Dedifferentiated amniotic fluid mesenchymal stem cell (primary cell): Measurements from ENCODE around the gene ASXL2.
"Not testable (repeated sequence)": the region's sequence is repeated elsewhere in the genome, so short reads cannot be mapped to it uniquely, and the experiment has no call there.

ENCODE experiments used
- DNase-seq: peaks from one replicate; pipeline ENCODE4 v3.0.0-alpha.2; 2016; ENCODE audit errors: extremely low spot score

Gene ASXL2

DNA sequence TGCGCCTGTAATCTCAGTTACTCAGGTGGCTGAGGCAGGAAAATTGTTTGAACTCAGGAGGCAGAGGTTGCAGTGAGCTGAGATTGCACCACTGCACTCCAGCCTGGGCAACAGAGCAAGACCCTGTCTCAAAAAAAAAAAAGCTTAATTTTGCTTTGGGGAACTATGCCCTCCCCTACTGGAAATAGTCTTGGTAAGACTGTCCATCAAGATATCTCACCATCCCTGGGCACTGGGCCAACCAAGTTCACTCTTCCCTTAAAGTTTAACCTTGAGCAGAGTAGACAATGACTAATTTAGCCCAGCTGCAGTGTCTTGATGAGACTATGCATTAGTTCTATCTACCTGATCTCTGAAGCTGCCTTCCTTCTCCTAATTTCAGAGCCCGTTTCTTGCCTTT is 44.7 kb downstream of the ASXL2 start:
- DNase-seq = no peak

DNA sequence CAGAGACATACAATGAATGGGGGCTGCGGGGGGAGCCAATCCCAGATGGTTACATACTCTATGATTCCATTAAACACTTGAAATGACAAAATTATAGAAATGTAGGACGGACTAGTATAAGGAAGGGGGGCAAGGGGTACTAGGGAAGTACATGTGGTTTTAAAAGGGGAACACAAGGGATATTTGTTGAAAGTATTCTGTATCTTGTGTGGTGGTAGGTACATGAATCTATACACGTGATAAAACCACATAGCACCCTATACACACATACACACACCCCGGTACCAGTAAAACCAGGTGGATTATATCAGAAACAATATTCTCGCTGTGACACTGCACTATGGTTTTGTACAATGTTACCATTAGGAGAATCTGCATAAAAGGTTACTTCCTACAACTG is 45.4 kb downstream of the ASXL2 start:
- no peak for DNase-seq

DNA sequence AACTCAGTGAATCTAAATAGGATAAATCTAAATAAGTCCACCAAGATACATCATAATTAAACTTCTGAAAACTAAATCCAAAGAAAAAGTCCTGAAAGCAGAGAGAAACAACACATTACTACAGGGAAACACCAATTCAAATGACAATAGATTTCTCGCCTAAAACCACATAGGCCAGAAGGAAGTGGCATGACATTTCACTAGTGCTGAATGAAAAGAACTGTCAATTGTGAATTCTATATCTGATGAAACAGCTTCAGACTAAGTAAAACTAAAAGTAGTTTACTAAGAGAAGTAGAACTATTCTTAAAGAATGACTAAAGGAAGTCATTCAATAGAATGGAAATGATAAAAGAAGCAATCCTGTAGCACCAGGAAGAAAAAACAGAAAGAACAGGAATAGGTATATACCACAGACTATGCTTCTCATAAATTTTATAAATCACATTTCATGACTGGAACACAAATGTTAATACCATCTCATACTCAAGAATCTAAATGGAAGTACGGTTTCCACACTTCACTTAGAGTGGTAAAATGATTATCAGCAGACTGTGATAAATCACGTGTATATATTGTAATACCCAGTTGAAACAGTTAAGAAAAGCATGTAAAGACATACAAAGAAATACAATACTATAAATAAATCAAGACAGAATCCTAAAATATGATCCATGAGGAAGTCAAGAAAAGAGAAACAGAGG is 46.4 kb downstream of the ASXL2 start:
- no peak for DNase-seq

DNA sequence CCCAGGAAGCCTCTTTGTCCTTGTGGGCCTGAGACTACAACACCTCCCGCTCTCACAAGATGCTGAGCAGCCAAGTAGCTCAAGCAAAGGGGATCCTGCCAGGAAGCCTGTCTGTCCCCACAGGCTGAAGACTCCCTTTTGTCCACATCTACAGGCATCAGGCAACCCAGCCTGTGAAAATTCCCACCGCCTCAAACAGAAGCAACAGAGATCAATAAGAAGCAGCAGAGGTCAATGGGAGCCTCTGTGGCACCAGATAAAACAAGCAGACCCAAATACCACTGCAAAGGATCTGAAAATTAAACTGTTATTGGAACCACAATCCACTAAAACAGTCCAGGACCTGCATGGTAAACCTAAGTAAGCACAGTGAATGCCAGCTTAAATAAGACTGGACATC is 48.5 kb downstream of the ASXL2 start:
- DNase-seq = no peak

DNA sequence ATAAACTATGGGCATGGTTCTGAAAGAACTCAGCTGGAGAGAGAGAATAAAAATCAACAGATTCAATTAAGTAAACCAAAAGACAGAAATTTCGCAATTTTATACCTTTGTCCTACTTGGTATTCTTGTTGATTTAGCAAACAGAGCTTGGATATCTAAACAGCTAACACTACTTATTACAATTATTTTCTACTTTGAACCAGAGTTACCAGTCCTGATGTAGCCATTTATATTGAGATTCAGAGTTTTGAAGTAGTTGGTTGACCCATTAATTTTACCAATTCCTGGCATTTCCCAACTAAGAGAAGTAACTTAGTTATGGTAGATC is 48.9 kb downstream of the ASXL2 start:
- no peak for DNase-seq

DNA sequence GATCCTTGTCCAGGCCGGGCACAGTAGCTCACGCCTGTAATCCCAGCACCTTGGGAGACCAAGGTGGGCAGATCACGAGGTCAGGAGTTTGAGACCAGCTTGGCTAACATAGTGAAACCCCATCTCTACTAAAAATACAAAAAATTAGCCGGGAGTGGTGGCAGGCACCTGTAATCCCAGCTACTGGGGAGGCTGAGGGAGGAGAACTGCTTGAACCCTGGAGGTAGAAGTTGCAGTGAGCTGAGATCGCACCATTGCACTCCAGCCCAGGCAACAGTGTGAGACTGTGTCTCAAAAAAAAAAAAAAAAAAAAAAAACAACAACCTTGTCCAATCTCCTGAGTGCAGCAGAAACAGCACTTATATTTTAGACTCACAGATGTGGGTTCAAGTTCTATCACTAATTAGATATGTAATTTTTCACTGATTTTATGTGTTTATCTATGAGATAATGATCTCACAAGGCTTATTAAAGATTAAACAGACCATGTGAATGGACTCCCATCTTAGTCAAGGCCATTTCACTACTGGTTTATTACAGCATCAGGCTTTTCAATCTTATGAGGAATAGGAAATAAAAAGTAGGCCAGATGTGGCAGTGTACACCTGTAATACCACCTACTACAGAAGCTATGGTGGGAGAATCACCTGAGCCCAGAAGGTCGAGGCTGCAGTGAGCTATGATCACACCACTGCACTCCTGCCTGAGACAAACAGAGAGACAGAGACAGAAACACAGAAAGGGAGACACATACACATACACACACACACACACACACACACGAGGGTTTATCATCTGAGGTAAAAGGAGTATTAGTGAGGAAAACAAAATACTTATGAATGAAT is 49.5 kb downstream of the ASXL2 start:
- DNase-seq = not testable (repeated sequence)

DNA sequence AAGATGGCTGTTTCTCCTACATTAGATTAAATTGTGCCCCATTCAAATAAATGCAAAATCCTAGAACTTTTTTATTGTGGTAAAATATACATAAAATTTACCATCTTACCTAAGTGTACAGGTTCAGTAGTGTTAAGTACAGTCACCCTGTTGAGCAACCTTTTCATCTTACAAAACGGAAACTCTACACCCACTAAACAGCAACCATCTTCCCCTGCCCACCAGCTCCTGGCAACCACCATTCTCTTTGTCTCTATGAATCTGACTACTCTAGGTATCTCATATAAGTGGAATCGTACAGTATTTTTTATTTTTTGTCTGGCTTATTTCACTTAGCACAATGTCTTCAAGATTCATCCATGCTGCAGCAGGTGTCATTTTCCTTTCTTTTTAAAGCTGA is 53.0 kb downstream of the ASXL2 start:
- DNase-seq = no peak

DNA sequence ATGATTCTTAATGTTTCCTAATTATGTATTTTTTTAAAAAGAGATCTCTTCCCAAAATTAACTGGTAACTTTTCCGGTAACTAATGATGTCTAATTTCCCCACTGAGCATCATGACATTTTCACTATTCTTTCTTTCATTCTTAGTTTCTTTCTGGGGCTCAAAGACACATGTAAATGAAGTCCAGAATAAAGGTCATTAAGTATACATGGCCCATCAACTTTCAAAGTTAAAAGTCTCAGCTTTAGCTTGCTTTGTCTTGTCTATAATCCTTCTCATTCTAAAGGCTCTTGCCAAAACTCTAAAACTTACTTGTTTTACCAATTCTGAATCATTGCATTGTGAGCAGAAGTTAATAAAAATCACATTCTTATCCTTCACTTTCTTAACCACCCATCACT is 53.6 kb downstream of the ASXL2 start:
- DNase-seq = no peak

DNA sequence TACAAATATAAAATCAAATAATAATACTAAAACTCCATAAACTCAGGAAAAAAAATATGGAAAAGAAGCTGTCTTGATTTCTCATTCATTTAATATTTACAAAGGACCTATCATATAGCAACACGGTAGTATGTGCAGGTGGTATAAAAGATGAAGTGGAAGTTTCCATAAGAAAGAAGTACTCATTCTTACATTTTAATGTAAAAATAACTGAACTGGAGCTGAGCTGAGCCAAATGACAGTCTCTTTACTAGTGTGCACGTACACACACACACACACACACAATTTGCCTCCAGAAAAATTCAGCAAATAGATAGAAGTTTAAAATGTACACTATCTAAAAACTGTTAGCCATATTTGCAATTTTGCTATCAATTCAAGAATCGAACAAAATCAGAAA is 54.1 kb downstream of the ASXL2 start:
- no peak for DNase-seq

DNA sequence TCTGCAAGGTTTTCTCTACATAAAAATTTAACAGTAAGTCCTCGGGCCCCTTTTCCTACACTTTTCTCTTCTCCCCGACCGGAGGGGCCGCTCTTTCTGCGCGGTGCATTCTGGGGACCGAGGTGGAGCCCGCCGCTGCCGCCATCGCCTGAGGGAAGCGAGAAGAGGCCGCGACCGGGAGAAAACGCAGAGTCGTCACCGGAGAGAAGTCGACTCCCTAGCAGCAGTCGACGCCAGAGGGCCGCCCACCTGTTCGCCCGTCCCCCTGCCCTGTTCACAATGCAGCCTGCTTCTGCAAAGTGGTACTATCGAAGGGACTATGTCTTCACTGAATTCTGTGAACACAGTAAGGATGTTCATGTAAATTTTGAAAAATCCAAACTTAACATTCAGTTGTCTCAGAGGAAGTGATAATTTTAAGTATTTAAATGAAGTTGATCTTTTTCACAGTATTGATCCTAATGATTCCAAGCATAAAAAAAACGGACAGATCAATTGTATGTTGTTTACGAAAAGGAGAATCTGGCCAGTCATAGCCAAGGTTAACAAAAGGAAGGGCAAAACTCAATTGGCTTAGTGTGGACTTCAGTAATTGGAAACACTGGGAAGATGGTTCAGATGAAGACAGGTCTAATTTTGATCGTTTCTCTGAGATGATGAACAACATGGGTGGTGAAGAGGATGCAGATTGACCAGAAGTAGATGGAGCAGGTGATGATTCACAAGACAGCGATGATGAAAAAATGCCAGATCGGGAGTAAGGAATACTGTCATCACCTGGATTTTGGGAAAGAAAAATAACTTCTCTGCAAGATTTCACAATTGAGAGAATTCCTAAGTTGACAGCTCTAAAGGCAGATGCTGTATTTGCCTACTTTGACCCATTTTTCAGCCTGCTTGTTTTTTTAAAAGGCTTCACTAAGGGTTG is 55.8 kb downstream of the ASXL2 start:
- DNase-seq = no peak

DNA sequence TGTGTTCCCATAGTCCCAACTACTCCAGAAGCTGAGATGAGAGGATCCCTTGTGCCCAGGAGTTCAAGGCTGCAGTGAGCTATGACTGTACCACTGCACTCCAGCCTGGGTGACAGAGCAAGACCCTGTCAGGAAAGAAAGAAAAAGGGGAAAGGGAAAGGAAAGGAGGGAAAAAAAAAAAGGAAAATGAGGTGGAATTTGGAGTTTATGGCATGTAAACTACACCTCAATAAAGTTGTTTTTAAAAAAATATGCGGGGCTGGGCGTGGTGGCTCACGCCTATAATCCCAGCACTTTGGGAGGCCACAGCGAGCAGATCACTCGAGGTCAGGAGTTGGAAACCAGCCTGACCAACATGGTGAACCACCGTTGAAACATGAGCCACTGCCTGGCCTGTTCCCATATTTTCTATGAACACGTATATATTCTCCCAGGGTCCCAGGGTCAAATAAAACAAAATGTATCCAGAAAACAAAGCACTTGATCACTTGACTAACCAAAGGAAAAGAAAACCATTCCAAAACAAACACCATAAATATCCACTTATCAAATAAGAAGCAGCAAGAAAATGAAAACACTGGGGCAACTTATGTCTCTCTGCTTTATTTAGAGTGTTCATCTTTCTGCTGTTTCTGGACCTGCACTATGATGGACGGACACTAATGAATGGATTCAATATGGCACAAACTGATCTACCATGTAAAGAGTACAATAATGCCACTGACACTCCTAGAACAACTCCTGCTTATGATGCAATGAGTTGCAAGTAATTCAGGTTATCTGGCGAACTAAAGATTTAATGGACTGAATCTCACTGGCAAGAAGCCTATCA is 56.8 kb downstream of the ASXL2 start:
- no peak for DNase-seq

DNA sequence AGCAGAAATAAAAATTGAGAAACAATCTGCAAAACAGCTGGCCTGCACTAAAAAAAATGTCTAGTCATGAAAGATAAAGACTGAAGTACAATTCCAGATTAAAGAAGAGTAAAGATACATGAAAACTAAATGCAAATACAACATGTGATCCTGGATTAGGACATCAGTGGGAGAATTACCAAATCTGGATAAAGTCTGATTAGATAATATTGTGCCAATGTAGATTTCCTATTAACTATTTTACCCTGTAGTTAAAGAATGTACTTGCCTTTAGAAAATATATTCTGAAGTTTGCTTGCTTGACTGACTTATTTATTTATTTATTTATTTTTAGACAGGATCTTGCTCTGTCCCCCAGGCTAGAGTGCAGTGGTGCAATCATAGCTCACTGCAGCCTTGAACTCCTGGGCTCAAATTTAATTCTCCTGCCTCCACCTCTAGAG is 58.7 kb downstream of the ASXL2 start:
- DNase-seq = no peak

DNA sequence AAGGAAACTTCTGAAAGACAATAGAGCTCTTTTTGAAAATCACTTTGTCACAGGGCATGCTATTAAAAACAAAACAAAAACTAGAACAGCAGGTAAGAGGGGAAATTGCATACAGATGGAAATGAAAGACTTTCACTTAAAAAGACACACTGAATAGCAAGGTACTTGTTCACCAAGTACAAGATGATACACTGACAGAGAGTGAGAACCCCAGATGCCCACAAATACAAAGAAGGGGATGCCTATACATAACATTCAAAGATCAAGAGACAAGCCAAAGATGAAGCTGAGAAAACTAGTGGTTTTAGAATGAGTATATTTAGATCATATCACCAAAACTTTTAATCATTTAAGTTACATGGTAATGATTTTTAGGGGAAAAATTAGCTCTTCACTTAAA is 60.7 kb downstream of the ASXL2 start:
- DNase-seq = no peak

DNA sequence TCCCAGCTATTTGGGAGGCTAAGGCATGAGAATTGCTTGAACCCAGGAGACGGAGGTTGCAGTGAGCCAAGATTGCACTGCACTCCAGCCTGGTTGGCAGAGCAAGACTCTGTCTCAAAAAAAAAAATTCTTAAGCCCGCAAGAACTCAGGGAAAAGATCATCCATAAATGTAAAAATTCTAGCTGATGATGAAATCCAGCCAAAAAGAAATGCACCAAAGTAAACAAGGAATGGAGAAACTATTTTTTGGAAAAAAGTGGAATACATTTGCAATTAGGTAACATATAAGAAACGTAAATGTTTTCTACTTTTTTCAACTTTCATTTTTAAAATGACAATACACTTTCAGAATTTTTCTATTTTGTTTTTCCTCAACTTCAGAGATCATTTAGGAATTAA is 61.3 kb downstream of the ASXL2 start:
- no peak for DNase-seq

DNA sequence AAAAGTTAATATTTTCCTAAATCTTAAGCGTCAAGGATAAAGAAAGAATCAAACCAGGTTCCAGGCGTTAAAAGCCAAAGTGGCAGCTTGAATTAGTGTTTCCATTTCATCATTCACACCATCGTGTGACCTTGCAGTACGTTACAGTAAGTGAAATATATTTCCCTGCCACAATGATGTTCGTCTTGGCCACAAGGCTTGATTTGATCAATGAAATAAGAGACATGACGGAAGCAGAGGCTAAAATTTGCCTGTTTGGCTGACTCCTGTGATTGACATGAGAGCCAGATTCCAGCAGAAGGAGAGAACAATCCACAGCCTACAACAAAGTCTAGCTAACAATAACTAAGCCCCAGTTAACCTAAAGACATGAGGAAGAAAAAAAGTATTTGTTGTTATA is 62.0 kb downstream of the ASXL2 start:
- no peak for DNase-seq

DNA sequence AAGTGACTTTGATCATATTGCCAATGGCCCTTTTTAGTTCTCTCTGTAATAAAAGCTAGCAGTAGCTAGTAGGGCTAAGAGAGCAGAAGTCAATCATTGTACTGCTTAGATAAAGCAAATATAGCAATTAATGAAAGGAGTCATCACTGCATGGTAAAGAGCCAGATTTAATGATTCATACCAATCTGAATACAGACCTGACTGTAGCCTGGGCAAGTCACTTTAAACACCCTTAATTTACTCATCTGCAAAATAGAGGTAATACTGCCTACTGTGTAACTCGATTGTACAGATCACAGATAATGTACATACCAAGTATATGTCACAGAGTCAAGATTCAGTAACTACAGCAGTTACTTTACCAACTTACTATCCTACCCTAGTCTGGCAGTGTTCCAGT is 63.6 kb downstream of the ASXL2 start:
- no peak for DNase-seq

DNA sequence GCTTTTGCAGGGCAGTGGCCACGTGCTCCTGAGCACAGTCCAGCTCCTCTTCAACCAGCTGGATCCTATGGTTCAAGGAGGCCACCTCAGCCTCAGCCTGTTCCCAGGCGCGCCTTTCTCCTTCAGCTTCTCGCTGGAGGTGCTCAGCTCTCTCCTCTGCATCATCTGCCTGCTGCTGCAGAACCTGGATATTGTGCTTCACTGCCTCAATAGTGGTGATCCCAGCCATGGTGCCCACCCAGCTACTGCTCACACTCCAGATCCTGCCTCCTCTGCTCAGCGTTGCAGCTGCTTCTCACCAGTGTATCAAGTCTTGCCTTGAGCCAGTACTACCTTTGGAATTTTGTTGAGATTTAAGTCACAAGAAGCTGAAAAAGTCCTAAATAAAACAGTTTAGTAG is 67.9 kb downstream of the ASXL2 start:
- no peak for DNase-seq

DNA sequence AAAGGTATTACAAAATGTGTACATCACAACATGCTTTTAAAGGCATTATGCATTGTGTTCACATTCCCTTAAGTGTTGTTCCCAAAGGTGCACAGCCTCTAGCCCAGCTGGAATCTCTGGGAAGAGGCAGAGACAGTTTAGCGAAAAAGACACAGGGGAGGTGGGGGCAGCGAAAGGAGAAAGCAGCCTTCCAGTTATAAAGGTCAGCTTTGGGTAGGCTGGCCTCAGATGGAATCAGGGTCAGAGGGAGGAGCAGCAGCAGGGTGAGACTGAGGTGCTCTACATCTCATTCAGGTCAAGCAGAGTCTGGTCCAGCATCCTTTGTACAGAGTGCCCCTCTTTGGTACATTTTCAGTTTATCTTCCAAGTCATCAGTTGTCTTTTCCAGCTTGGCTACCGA is 68.6 kb downstream of the ASXL2 start:
- DNase-seq = no peak

DNA sequence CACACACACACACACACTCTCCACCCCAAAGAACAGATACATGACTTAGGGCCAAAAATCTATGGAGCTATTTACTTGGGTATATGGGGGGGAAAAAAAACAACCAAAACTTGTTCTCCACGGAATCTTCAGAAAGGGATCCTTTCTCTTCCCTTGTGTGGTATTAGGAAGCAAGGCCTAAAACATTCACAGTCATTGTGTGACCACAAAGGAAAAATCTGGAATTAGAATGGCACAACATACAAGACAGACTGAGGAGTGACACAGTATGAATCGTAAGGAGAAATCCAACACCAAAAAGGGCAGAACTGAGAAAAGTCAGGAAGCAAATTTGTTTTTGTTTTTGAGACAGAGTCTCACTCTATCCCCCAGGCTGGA is 70.3 kb downstream of the ASXL2 start:
- no peak for DNase-seq

DNA sequence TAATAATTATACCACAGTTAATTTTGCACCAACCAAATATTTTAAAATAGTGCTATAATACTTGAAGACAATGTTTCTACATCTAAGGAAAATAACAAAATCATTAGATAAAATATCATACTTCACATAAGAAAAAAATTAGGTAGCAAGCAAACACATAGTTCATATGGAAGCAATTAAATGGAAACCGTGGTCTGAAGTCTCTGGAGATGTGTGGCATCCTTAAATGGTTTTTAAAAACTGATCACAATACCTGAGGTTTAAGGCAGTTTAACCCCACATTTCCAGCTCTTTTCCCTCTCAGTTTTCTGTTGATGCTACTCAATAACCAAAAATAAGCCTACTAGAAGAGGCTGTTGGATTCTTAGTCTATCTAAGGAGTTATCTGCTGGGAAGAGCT is 71.3 kb downstream of the ASXL2 start:
- DNase-seq = no peak

DNA sequence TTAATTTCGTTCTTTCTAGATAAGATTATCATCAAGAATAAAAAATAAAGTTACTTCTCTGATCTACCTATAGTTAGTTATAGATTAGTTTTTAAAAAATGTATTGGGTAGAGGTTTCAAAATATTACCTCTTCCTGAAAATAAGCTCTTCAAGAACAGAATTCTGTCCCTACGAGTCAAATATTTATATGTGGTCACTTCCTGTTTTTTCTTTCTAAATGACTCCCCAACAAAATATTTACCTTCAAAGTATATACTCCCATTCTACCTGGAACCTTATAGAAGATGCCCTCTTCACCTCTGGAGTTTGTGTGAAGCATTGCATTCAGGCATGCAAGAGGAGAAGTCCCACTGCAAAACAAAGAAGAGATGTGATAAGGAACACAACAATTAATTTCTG is 72.3 kb downstream of the ASXL2 start:
- no peak for DNase-seq

DNA sequence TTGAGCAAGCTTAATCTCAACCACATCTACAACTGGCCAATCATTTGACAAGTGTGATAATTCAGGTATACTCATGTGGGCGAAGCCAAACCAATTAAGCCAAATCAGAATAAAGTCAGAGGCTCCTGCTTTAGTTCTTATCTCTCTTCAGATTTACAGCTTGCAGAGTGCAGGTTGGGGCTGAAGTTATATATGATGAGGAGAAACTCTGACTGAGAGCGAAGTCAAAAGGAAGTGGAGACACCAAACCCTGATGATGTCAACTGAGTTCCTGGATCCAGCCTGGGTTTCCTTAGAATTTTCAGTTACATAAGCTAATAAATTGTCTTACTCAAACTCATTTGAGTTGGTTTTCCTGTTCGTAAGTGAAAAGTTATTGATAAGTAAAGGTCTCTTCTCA is 73.9 kb downstream of the ASXL2 start:
- DNase-seq = no peak
